Mesendoderm (in vitro differentiated cells): Measurements from ENCODE around the gene MAB21L3.

Experiments used
- DNase-seq: peaks from one replicate; pipeline ENCODE4 v3.0.0; 2013
- H2AK5ac ChIP-seq: 2 replicates; pipeline ENCODE4 v1.6.1; 2013; ENCODE audit warnings: low read length, inconsistent platforms
- H2BK120ac ChIP-seq: 2 replicates; pipeline ENCODE4 v1.6.1; 2013; ENCODE audit warnings: low read depth, mild to moderate bottlenecking, low read length, moderate library complexity, mixed read lengths
- H2BK15ac ChIP-seq: replicated peaks from 2 replicates; pipeline ENCODE4 v1.6.1; 2013; ENCODE audit warnings: low read depth, mild to moderate bottlenecking, moderate library complexity
- H2BK5ac ChIP-seq: 2 replicates; pipeline ENCODE4 v1.6.1; 2013; ENCODE audit warnings: low read length, inconsistent platforms
- H3K18ac ChIP-seq: 2 replicates; pipeline ENCODE4 v1.6.1; 2013; ENCODE audit warnings: mild to moderate bottlenecking, low read length, mixed read lengths
- H3K23ac ChIP-seq: one replicate; pipeline ENCODE4 v1.6.1; 2013; ENCODE audit warnings: low read length
- H3K27ac ChIP-seq: 2 replicates; pipeline ENCODE4 v1.5.1; 2013; ENCODE audit warnings: low read depth, mild to moderate bottlenecking, inconsistent platforms, low read length, moderate library complexity
- H3K27me3 ChIP-seq: 2 replicates; pipeline ENCODE4 v1.6.1; 2013; ENCODE audit warnings: low read length, control low read depth, mild to moderate bottlenecking, inconsistent platforms; ENCODE audit not compliant: insufficient read depth, poor library complexity
- H3K36me3 ChIP-seq: 2 replicates; pipeline ENCODE4 v1.6.1; 2013; ENCODE audit warnings: low read length, inconsistent platforms; ENCODE audit not compliant: control insufficient read depth, insufficient read depth
- H3K4ac ChIP-seq: one replicate; pipeline ENCODE4 v1.6.1; 2013; ENCODE audit warnings: low read depth, mild to moderate bottlenecking, low read length, moderate library complexity
- H3K4me1 ChIP-seq: 2 replicates; pipeline ENCODE4 v1.6.1; 2013; ENCODE audit warnings: low read depth, low read length, inconsistent platforms; ENCODE audit not compliant: control insufficient read depth
- H3K4me2 ChIP-seq: 2 replicates; pipeline ENCODE4 v1.6.1; 2013; ENCODE audit warnings: low read length
- H3K4me3 ChIP-seq: 2 replicates; pipeline ENCODE4 v1.5.1; 2013; ENCODE audit warnings: mild to moderate bottlenecking, low read length
- H3K56ac ChIP-seq: one replicate; pipeline ENCODE4 v1.6.1; 2013; ENCODE audit warnings: low read length
- H3K79me1 ChIP-seq: 2 replicates; pipeline ENCODE4 v1.6.1; 2013; ENCODE audit warnings: low read length, inconsistent platforms
- H3K79me2 ChIP-seq: 2 replicates; pipeline ENCODE4 v1.6.1; 2013; ENCODE audit warnings: mild to moderate bottlenecking, low read length; ENCODE audit not compliant: control insufficient read depth, insufficient read depth
- H3K9ac ChIP-seq: 2 replicates; pipeline ENCODE4 v1.6.1; 2013; ENCODE audit warnings: low read length, inconsistent platforms
- H4K5ac ChIP-seq: one replicate; pipeline ENCODE4 v1.6.1; 2013; ENCODE audit warnings: low read length
- H4K8ac ChIP-seq: one replicate; pipeline ENCODE4 v1.6.1; 2013; ENCODE audit warnings: low read depth, mild to moderate bottlenecking, control low read depth, low read length, moderate library complexity
- WGBS: extraction: QIAGEN DNeasy Blood & Tissue Kit; methylation state at CpG from one replicate; pipeline ENCODE4 v1.1.7; 2013; ENCODE audit warnings: low lambda C conversion rate, missing lambda C conversion rate; ENCODE audit not compliant: insufficient coverage; ENCODE audit errors: extremely low coverage; 5-methylcytosine and 5-hydroxymethylcytosine counted together

MAB21L3 gene

GRCh38 chr1:116075575-116075974 lies 35.6 kb upstream of the MAB21L3 start:
- H2BK120ac ChIP-seq, result no peak overlapping the region
- H3K79me2 ChIP-seq, result no peaks in the 10 kb centered on the region
- no peak overlapping the region for H2BK5ac ChIP-seq
- H3K27ac ChIP-seq, result no peak overlapping the region
- no peaks in the 10 kb centered on the region for H3K4me1 ChIP-seq
- no peaks in the 10 kb centered on the region for H3K27me3 ChIP-seq
- no peak overlapping the region for H2AK5ac ChIP-seq
- H3K4ac ChIP-seq, result no peak overlapping the region
- no peak for DNase-seq
- H3K79me1 ChIP-seq, result no peaks in the 10 kb centered on the region
- no peak overlapping the region for H4K8ac ChIP-seq
- H3K36me3 ChIP-seq, result no peaks in the 10 kb centered on the region
- no peak overlapping the region for H2BK15ac ChIP-seq
- no peak overlapping the region for H3K9ac ChIP-seq
- no peak overlapping the region for H3K56ac ChIP-seq
- H3K4me2 ChIP-seq, result no peak overlapping the region
- no peak overlapping the region for H3K18ac ChIP-seq
- H4K5ac ChIP-seq, result no peak overlapping the region
- no peak overlapping the region for H3K23ac ChIP-seq
- no CpG with 5 or more reads among the region's 1 CpG for WGBS
- H3K4me3 ChIP-seq, result no peak overlapping the region

GRCh38 chr1:116075990-116076389 lies 35.2 kb upstream of the MAB21L3 start:
- H3K18ac ChIP-seq, result no peak overlapping the region
- H2BK5ac ChIP-seq, result no peak overlapping the region
- no peak overlapping the region for H3K27ac ChIP-seq
- no peak overlapping the region for H4K8ac ChIP-seq
- H3K4me1 ChIP-seq, result no peaks in the 10 kb centered on the region
- no CpG with 5 or more reads among the region's 4 CpGs for WGBS
- no peak for DNase-seq
- no peak overlapping the region for H3K56ac ChIP-seq
- H3K79me1 ChIP-seq, result no peaks in the 10 kb centered on the region
- H4K5ac ChIP-seq, result no peak overlapping the region
- H3K36me3 ChIP-seq, result no peaks in the 10 kb centered on the region
- no peaks in the 10 kb centered on the region for H3K27me3 ChIP-seq
- no peaks in the 10 kb centered on the region for H3K79me2 ChIP-seq
- no peak overlapping the region for H3K23ac ChIP-seq
- H3K9ac ChIP-seq, result no peak overlapping the region
- H2BK15ac ChIP-seq, result no peak overlapping the region
- H3K4ac ChIP-seq, result no peak overlapping the region
- no peak overlapping the region for H3K4me3 ChIP-seq
- H2AK5ac ChIP-seq, result no peak overlapping the region
- H3K4me2 ChIP-seq, result no peak overlapping the region
- H2BK120ac ChIP-seq, result no peak overlapping the region

GRCh38 chr1:116076831-116077230 lies 34.4 kb upstream of the MAB21L3 start:
- no peak overlapping the region for H3K9ac ChIP-seq
- no peak overlapping the region for H2BK5ac ChIP-seq
- H3K27me3 ChIP-seq, result no peaks in the 10 kb centered on the region
- no peak overlapping the region for H2AK5ac ChIP-seq
- no peaks in the 10 kb centered on the region for H3K79me1 ChIP-seq
- peak overlapping the region; percentile 16 for H3K4ac ChIP-seq
- H3K27ac ChIP-seq, result no peak overlapping the region
- no peak overlapping the region for H4K5ac ChIP-seq
- no peak overlapping the region for H3K56ac ChIP-seq
- no peaks in the 10 kb centered on the region for H3K79me2 ChIP-seq
- no peak overlapping the region for H2BK120ac ChIP-seq
- H3K23ac ChIP-seq, result no peak overlapping the region
- no peaks in the 10 kb centered on the region for H3K4me1 ChIP-seq
- no CpG with 5 or more reads among the region's 3 CpGs for WGBS
- no peak for DNase-seq
- no peak overlapping the region for H2BK15ac ChIP-seq
- no peak overlapping the region for H3K4me3 ChIP-seq
- H4K8ac ChIP-seq, result no peak overlapping the region
- H3K18ac ChIP-seq, result no peak overlapping the region
- no peaks in the 10 kb centered on the region for H3K36me3 ChIP-seq
- H3K4me2 ChIP-seq, result no peak overlapping the region

- peak; percentile 78 for DNase-seq
- H3K4me1 ChIP-seq, result no peaks in the 10 kb centered on the region
- H3K36me3 ChIP-seq, result no peaks in the 10 kb centered on the region
- H3K18ac ChIP-seq, result no peak overlapping the region
- H2AK5ac ChIP-seq, result no peak overlapping the region
- H2BK15ac ChIP-seq, result no peak overlapping the region
- no peak overlapping the region for H3K23ac ChIP-seq
- H3K27me3 ChIP-seq, result no peaks in the 10 kb centered on the region
- H3K27ac ChIP-seq, result no peak overlapping the region
- no peaks in the 10 kb centered on the region for H3K79me1 ChIP-seq
- no peak overlapping the region for H4K8ac ChIP-seq
- no peak overlapping the region for H4K5ac ChIP-seq
- no peaks in the 10 kb centered on the region for H3K79me2 ChIP-seq
- H3K4me3 ChIP-seq, result no peak overlapping the region
- H3K4ac ChIP-seq, result no peak overlapping the region
- H3K56ac ChIP-seq, result no peak overlapping the region
- no peak overlapping the region for H2BK120ac ChIP-seq
- no CpG with 5 or more reads among the region's 6 CpGs for WGBS
- no peak overlapping the region for H3K9ac ChIP-seq
- H2BK5ac ChIP-seq, result no peak overlapping the region
- H3K4me2 ChIP-seq, result no peak overlapping the region
Observed at GRCh38 chr1:116078699-116079223, 32.4 kb upstream of the MAB21L3 start.

GRCh38 chr1:116087628-116088027 lies 23.6 kb upstream of the MAB21L3 start:
- Histone ChIP-seq H3K4me3 (no peak overlapping the region), H4K8ac (no peak overlapping the region), H3K56ac (no peak overlapping the region), H3K23ac (no peak overlapping the region), H2BK15ac (no peak overlapping the region), H3K79me1 (no peaks in the 10 kb centered on the region), H3K4ac (no peak overlapping the region), H3K4me1 (no peaks in the 10 kb centered on the region), H2AK5ac (no peak overlapping the region), H4K5ac (no peak overlapping the region), H3K4me2 (no peak overlapping the region), H2BK120ac (no peak overlapping the region), H3K27me3 (no peaks in the 10 kb centered on the region), H3K9ac (no peak overlapping the region), H3K36me3 (no peaks in the 10 kb centered on the region), H3K79me2 (no peaks in the 10 kb centered on the region), H3K27ac (no peak overlapping the region), H2BK5ac (no peak overlapping the region), H3K18ac (no peak overlapping the region)
- no peak for DNase-seq

- WGBS, result no CpG with 5 or more reads among the region's 1 CpG
- H2BK15ac ChIP-seq, result no peak overlapping the region
- H3K18ac ChIP-seq, result no peak overlapping the region
- DNase-seq, result no peak
- no peak overlapping the region for H2AK5ac ChIP-seq
- H2BK120ac ChIP-seq, result no peak overlapping the region
- H3K36me3 ChIP-seq, result no peaks in the 10 kb centered on the region
- no peak overlapping the region for H3K4ac ChIP-seq
- H3K27me3 ChIP-seq, result no peaks in the 10 kb centered on the region
- H4K8ac ChIP-seq, result no peak overlapping the region
- H2BK5ac ChIP-seq, result no peak overlapping the region
- H3K9ac ChIP-seq, result no peak overlapping the region
- no peak overlapping the region for H3K23ac ChIP-seq
- no peak overlapping the region for H3K4me2 ChIP-seq
- no peak overlapping the region for H3K4me3 ChIP-seq
- no peaks in the 10 kb centered on the region for H3K79me1 ChIP-seq
- H4K5ac ChIP-seq, result no peak overlapping the region
- no peak overlapping the region for H3K27ac ChIP-seq
- no peak overlapping the region for H3K56ac ChIP-seq
- H3K79me2 ChIP-seq, result no peaks in the 10 kb centered on the region
- H3K4me1 ChIP-seq, result no peaks in the 10 kb centered on the region
Observed at GRCh38 chr1:116089870-116090269, 21.3 kb upstream of the MAB21L3 start.
